Activated CD4-positive, alpha-beta T cell treated with anti-CD3 and anti-CD28 coated beads for 36 hours (primary cell): ENCODE measurements around the gene FANCD2. TPM values are rescaled to one million over a fixed set of nuclear protein-coding genes. Genes with fewer than 3 reads are reported as not detected.
"Not testable (repeated sequence)": the region's sequence is repeated elsewhere in the genome, so short reads cannot be mapped to it uniquely, and the experiment has no call there.

ENCODE experiments used
- ATAC-seq: fragments of 200-7000 bp; cut with Tn5 transposase; one replicate; pipeline ENCODE4 v1.10.0; 2021; ENCODE audit warnings: mild to moderate bottlenecking, moderate library complexity
- CTCF ChIA-PET: fragments of 350-600 bp; sonication (Branson Sonifier 250); formaldehyde crosslinking; loops from one replicate; lab custom pipeline; 2021; ENCODE audit warnings: antibody characterized with exemption; lab: Charles Lee
- POLR2A ChIA-PET: fragments of 350-600 bp; sonication (Branson Sonifier 250); formaldehyde crosslinking; loops from one replicate; lab custom pipeline; 2021; ENCODE audit warnings: antibody characterized with exemption, inconsistent platforms; lab: Charles Lee
- DNase-seq: peaks from one replicate; pipeline ENCODE4 v3.0.0-alpha.2; 2020
- H3K27ac Mint-ChIP-seq: one replicate; pipeline ENCODE4 v1.8.0; 2021; ENCODE audit warnings: mixed read lengths
- H3K27me3 Mint-ChIP-seq: one replicate; pipeline ENCODE4 v1.8.0; 2021; ENCODE audit warnings: mixed read lengths
- H3K36me3 Mint-ChIP-seq: one replicate; pipeline ENCODE4 v1.8.0; 2021; ENCODE audit warnings: low read depth, mixed read lengths
- H3K4me1 Mint-ChIP-seq: one replicate; pipeline ENCODE4 v1.8.0; 2021; ENCODE audit warnings: mixed read lengths
- H3K4me3 Mint-ChIP-seq: one replicate; pipeline ENCODE4 v1.8.0; 2021; ENCODE audit warnings: mild to moderate bottlenecking, moderate library complexity, mixed read lengths
- H3K9me3 Mint-ChIP-seq: one replicate; pipeline ENCODE4 v1.8.0; 2021; ENCODE audit warnings: low read depth, mixed read lengths
- intact Hi-C, 2 experiments: fragments of 100-400 bp; cut with DNase I in 1 of 2; cut with micrococcal nuclease in 1 of 2; formaldehyde crosslinking; loops; one replicate each; pipeline versions ENCODE4 v1.14.2 to v1.15.1; 2022 to 2024; cut with DNase I, micrococcal nuclease
- total RNA-seq, 2 experiments: library from RNA; stranded (reverse); gene quantifications; one replicate each; pipeline ENCODE4 v1.2.3, GENCODE V29; 2021

Gene FANCD2
- total RNA-seq, 2 experiments from 2014 or later, result 86.4 to 87.7 TPM

- ATAC-seq, result no peak
- peaks cover 3% of the 10 kb centered on the region for H3K27me3 Mint-ChIP-seq
- no peak for DNase-seq
- intact Hi-C loops, result no loop called here
- H3K4me3 Mint-ChIP-seq, result no peak overlapping the region
- no peaks in the 10 kb centered on the region for H3K9me3 Mint-ChIP-seq
- no peak overlapping the region for H3K27ac Mint-ChIP-seq
- CTCF ChIA-PET, result interaction anchor here (0.7 kb wide), 1 partner anchor 37 kb away, joined by 3 read pairs; no protein-coding TSS in a partner anchor
- POLR2A ChIA-PET, result interaction anchor here (0.7 to 1.4 kb wide), 2 partner anchors 28 to 340 kb away, joined by 3 to 9 read pairs; no protein-coding TSS in a partner anchor
- peaks cover under 1% of the 10 kb centered on the region for H3K36me3 Mint-ChIP-seq
- peaks cover 7% of the 10 kb centered on the region for H3K4me1 Mint-ChIP-seq
Observed at GRCh38 chr3:10015461-10015904, 10.8 kb upstream of the FANCD2 start.

- DNase-seq (peak; percentile 80), ATAC-seq (peak; percentile 92)
- CTCF ChIA-PET, result interaction anchor here (0.7 to 1.2 kb wide), 2 partner anchors 55 to 224 kb away, joined by 3 read pairs; no protein-coding TSS in a partner anchor
- no peak overlapping the region for H3K27ac Mint-ChIP-seq
- no peak overlapping the region for H3K4me3 Mint-ChIP-seq
- no peaks in the 10 kb centered on the region for H3K9me3 Mint-ChIP-seq
- POLR2A ChIA-PET, result no interaction called here
- peaks cover 5% of the 10 kb centered on the region for H3K4me1 Mint-ChIP-seq
- H3K27me3 Mint-ChIP-seq, result no peaks in the 10 kb centered on the region
- intact Hi-C loops, result no loop called here
- peaks cover 3% of the 10 kb centered on the region for H3K36me3 Mint-ChIP-seq
Observed at GRCh38 chr3:10017636-10018292, 8.5 kb upstream of the FANCD2 start.

- intact Hi-C loops, POLR2A ChIA-PET, H3K4me3 Mint-ChIP-seq: not testable (repeated sequence)
Observed at GRCh38 chr3:10018806-10019205, 7.4 kb upstream of the FANCD2 start.

GRCh38 chr3:10019326-10019725 lies 6.9 kb upstream of the FANCD2 start:
- no peak for ATAC-seq
- POLR2A ChIA-PET, result no interaction called here
- CTCF ChIA-PET, result no interaction called here

More at GRCh38 chr3:10018806-10019205, 7.4 kb upstream of the FANCD2 start:
- CTCF ChIA-PET, result interaction anchor here (1.2 kb wide), 1 partner anchor 223 kb away, joined by 3 read pairs; no protein-coding TSS in a partner anchor
- not testable (repeated sequence) for H3K27me3 Mint-ChIP-seq, H3K27ac Mint-ChIP-seq, H3K9me3 Mint-ChIP-seq, H3K4me1 Mint-ChIP-seq, ATAC-seq, DNase-seq, H3K36me3 Mint-ChIP-seq

GRCh38 chr3:10021856-10022775 lies 4.1 kb upstream of the FANCD2 start:
- H3K27me3 Mint-ChIP-seq, result no peaks in the 10 kb centered on the region
- no peak overlapping the region for H3K4me3 Mint-ChIP-seq
- DNase-seq (no peak), ATAC-seq (no peak)
- intact Hi-C loops, result no loop called here
- peaks cover 22% of the 10 kb centered on the region for H3K4me1 Mint-ChIP-seq
- no peak overlapping the region for H3K27ac Mint-ChIP-seq
- ChIA-PET POLR2A (no interaction called here), CTCF (interaction anchor here (0.7 kb wide), 1 partner anchor 521 kb away, joined by 4 read pairs; no protein-coding TSS in a partner anchor)
- H3K9me3 Mint-ChIP-seq, result no peaks in the 10 kb centered on the region
- peaks cover 10% of the 10 kb centered on the region for H3K36me3 Mint-ChIP-seq

More at GRCh38 chr3:10019326-10019725, 6.9 kb upstream of the FANCD2 start:
- DNase-seq, result no peak
- intact Hi-C loops, result no loop called here
- Mint-ChIP-seq H3K27ac (no peak overlapping the region), H3K4me3 (no peak overlapping the region), H3K27me3 (no peaks in the 10 kb centered on the region), H3K9me3 (no peaks in the 10 kb centered on the region), H3K36me3 (peaks cover 9% of the 10 kb centered on the region), H3K4me1 (peaks cover 11% of the 10 kb centered on the region)

- H3K36me3 Mint-ChIP-seq, result peaks cover 19% of the 10 kb centered on the region
Observed at GRCh38 chr3:10023587-10024310, 2.5 kb upstream of the FANCD2 start.

GRCh38 chr3:10025205-10026083 lies 793 bp upstream of the FANCD2 start:
- intact Hi-C loops, result loop anchor here (1.0 to 5.0 kb wide), 16 partner anchors 14 to 629 kb away; partner anchors contain the start of genes ARPC4 (in 1 of the 2), BRK1 (in 1 of the 2), BRPF1 (in 1 of the 2) and CRELD1 (in 1 of the 2)
- H3K9me3 Mint-ChIP-seq, result no peaks in the 10 kb centered on the region
- H3K4me3 Mint-ChIP-seq, result peak overlapping the region; percentile 95
- DNase-seq, result peak; percentile 20
- H3K27me3 Mint-ChIP-seq, result no peaks in the 10 kb centered on the region
- ChIA-PET CTCF (interaction anchor here (0.6 to 0.8 kb wide), 3 partner anchors 46 to 662 kb away, joined by 3 read pairs; partner anchors contain the start of gene THUMPD3), POLR2A (interaction anchor here (0.6 to 0.8 kb wide), 2 partner anchors 26 to 39 kb away, joined by 3 to 4 read pairs; partner anchors contain the start of gene EMC3)
- H3K36me3 Mint-ChIP-seq, result peaks cover 28% of the 10 kb centered on the region
- peaks cover 25% of the 10 kb centered on the region for H3K4me1 Mint-ChIP-seq
- peak overlapping the region; percentile 99 for H3K27ac Mint-ChIP-seq
- no peak for ATAC-seq

More at GRCh38 chr3:10023587-10024310, 2.5 kb upstream of the FANCD2 start:
- Mint-ChIP-seq H3K4me1 (peaks cover 25% of the 10 kb centered on the region), H3K27ac (peak overlapping the region; percentile 19), H3K4me3 (no peak overlapping the region), H3K27me3 (no peaks in the 10 kb centered on the region), H3K9me3 (no peaks in the 10 kb centered on the region)
- intact Hi-C loops, result no loop called here
- no peak for DNase-seq
- POLR2A ChIA-PET, result no interaction called here
- no peak for ATAC-seq
- CTCF ChIA-PET, result no interaction called here

- POLR2A ChIA-PET, result interaction anchor here (0.8 kb wide), 1 partner anchor 53 kb away, joined by 7 read pairs; no protein-coding TSS in a partner anchor
- H3K36me3 Mint-ChIP-seq, result peaks cover 54% of the 10 kb centered on the region
Observed at GRCh38 chr3:10041034-10041433, 14.8 kb downstream of the FANCD2 start.

GRCh38 chr3:10047876-10048275 lies 21.6 kb downstream of the FANCD2 start:
- H3K36me3 Mint-ChIP-seq, result peaks cover 51% of the 10 kb centered on the region
- H3K27me3 Mint-ChIP-seq, result no peaks in the 10 kb centered on the region
- no peak overlapping the region for H3K4me3 Mint-ChIP-seq
- H3K27ac Mint-ChIP-seq, result no peak overlapping the region
- DNase-seq, result no peak
- no peaks in the 10 kb centered on the region for H3K9me3 Mint-ChIP-seq
- ATAC-seq, result no peak
- intact Hi-C loops, result loop anchor here in 1 of 2 experiments (10.0 kb wide), 1 partner anchor 603 kb away; no protein-coding TSS in a partner anchor
- ChIA-PET POLR2A (no interaction called here), CTCF (interaction anchor here (0.9 to 1.7 kb wide), 2 partner anchors 15 to 65 kb away, joined by 3 to 4 read pairs; no protein-coding TSS in a partner anchor)
- no peaks in the 10 kb centered on the region for H3K4me1 Mint-ChIP-seq

More at GRCh38 chr3:10041034-10041433, 14.8 kb downstream of the FANCD2 start:
- no peak overlapping the region for H3K4me3 Mint-ChIP-seq
- no peak for ATAC-seq
- H3K27me3 Mint-ChIP-seq, result no peaks in the 10 kb centered on the region
- H3K4me1 Mint-ChIP-seq, result no peaks in the 10 kb centered on the region
- H3K27ac Mint-ChIP-seq, result no peak overlapping the region
- no peaks in the 10 kb centered on the region for H3K9me3 Mint-ChIP-seq
- no peak for DNase-seq
- CTCF ChIA-PET, result no interaction called here
- intact Hi-C loops, result loop anchor here in 1 of 2 experiments (10.0 kb wide), 1 partner anchor 596 kb away; no protein-coding TSS in a partner anchor

- ATAC-seq, intact Hi-C loops, H3K27me3 Mint-ChIP-seq, DNase-seq, H3K27ac Mint-ChIP-seq, CTCF ChIA-PET, POLR2A ChIA-PET, H3K4me3 Mint-ChIP-seq, H3K9me3 Mint-ChIP-seq, H3K4me1 Mint-ChIP-seq: not testable (repeated sequence)
- peaks cover 54% of the 10 kb centered on the region for H3K36me3 Mint-ChIP-seq
Observed at GRCh38 chr3:10053054-10053453, 26.8 kb downstream of the FANCD2 start.
